Right ventricle myocardium superior (tissue), 1 donor: ENCODE measurements around the gene AP1M1. TPM values are rescaled to one million over a fixed set of nuclear protein-coding genes. Genes with fewer than 3 reads are reported as not detected.

ENCODE experiments used
- ATAC-seq: fragments of 200-7000 bp; cut with Tn5 transposase; one replicate; pipeline ENCODE4 v1.9.1; 2020; ENCODE audit warnings: mild to moderate bottlenecking; ENCODE audit not compliant: poor library complexity
- DNase-seq: peaks from one replicate; pipeline ENCODE4 v3.0.0-alpha.2; 2020
- intact Hi-C: fragments of 100-400 bp; cut with DNase I; formaldehyde crosslinking; loops from one replicate; pipeline ENCODE4 v1.11.2; 2022
- total RNA-seq: library from RNA; stranded (reverse); fragmentation: NEBNext Ultra II Directional; extraction: Animal tissue kit (Norgen Biotek cat#: 25700); gene quantifications from one replicate; pipeline ENCODE4 v1.2.1, GENCODE V29; 2021
- donor health status: DM: no; HTN: yes; CAD: no; lungs with severe emphysema.

AP1M1 gene
- total RNA-seq, 1 donor from 2014 or later = 35.6 TPM

GRCh38 chr19:16225279-16226183, 27.8 kb downstream of the AP1M1 start:
- ATAC-seq (no peak), DNase-seq (no peak)
- intact Hi-C loops = no loop called here

- DNase-seq = no peak
- intact Hi-C loops = no loop called here
- ATAC-seq = no peak
Measured at GRCh38 chr19:16226184-16226591, 28.5 kb downstream of the AP1M1 start.

- ATAC-seq (no peak), DNase-seq (no peak)
- intact Hi-C loops = no loop called here
Measured at GRCh38 chr19:16226878-16227836, 29.4 kb downstream of the AP1M1 start.

GRCh38 chr19:16227837-16228636, 30.3 kb downstream of the AP1M1 start:
- no peak for ATAC-seq
- intact Hi-C loops = no loop called here
- DNase-seq = no peak

- DNase-seq (no peak), ATAC-seq (no peak)
- intact Hi-C loops = no loop called here
Measured at GRCh38 chr19:16228637-16229321, 31.1 kb downstream of the AP1M1 start.

- DNase-seq (no peak), ATAC-seq (no peak)
- intact Hi-C loops = no loop called here
Measured at GRCh38 chr19:16229322-16229641, 31.6 kb downstream of the AP1M1 start.

GRCh38 chr19:16232127-16232526, 34.4 kb downstream of the AP1M1 start:
- ATAC-seq (no peak), DNase-seq (no peak)
- intact Hi-C loops = no loop called here

- ATAC-seq = no peak
- intact Hi-C loops = no loop called here
- DNase-seq = no peak
Measured at GRCh38 chr19:16232568-16232967, 34.9 kb downstream of the AP1M1 start.

GRCh38 chr19:16233081-16233776, 35.5 kb downstream of the AP1M1 start:
- DNase-seq (no peak), ATAC-seq (no peak)
- intact Hi-C loops = no loop called here

- intact Hi-C loops = no loop called here
- ATAC-seq (no peak), DNase-seq (no peak)
Measured at GRCh38 chr19:16233836-16234551, 36.3 kb downstream of the AP1M1 start.

GRCh38 chr19:16234552-16235445, 37.1 kb downstream of the AP1M1 start:
- intact Hi-C loops = no loop called here
- ATAC-seq = no peak

GRCh38 chr19:16235811-16236652, 38.3 kb downstream of the AP1M1 start:
- DNase-seq (no peak), ATAC-seq (peak; percentile 18)
- intact Hi-C loops = no loop called here

More at GRCh38 chr19:16234552-16235445, 37.1 kb downstream of the AP1M1 start:
- DNase-seq = no peak

- DNase-seq (no peak), ATAC-seq (no peak)
- intact Hi-C loops = no loop called here
Measured at GRCh38 chr19:16244091-16244490, 46.4 kb downstream of the AP1M1 start.

GRCh38 chr19:16247353-16248182, 49.9 kb downstream of the AP1M1 start:
- intact Hi-C loops = loop anchor here (2.0 kb wide), 1 partner anchor 135 kb away; no protein-coding TSS in a partner anchor
- peak; percentile 97 for ATAC-seq

More at GRCh38 chr19:16247353-16248182, 49.9 kb downstream of the AP1M1 start:
- DNase-seq = peak; percentile 94
